HepG2 (cell line): ENCODE measurements around the gene STRN4. TPM values are rescaled to one million over a fixed set of nuclear protein-coding genes. Genes with fewer than 3 reads are reported as not detected.

ENCODE experiments used
- ATAC-seq: fragments of 200-7000 bp; cut with Tn5 transposase; 3 replicates; pipeline ENCODE4 v1.9.1; 2020; ENCODE audit warnings: mild to moderate bottlenecking, moderate library complexity
- BruUV-seq: library from RNA; stranded (reverse); fragments of 400-500 nt; replicated peaks from 2 replicates; lab custom pipeline; 2021; lab: Mats Ljungman, UMichigan
- CTCF ChIA-PET: fragments of 300-600 bp; formaldehyde crosslinking; extraction: SDS; loops from one replicate; lab custom pipeline; 2021; ENCODE audit warnings: low total read pairs, inconsistent platforms, low intra/inter-chr PET ratio; lab: Yijun Ruan, JAX
- POLR2A ChIA-PET: fragments of 350-600 bp; sonication (Branson Sonifier 250); formaldehyde crosslinking; loops from one replicate; lab custom pipeline; 2020; ENCODE audit warnings: antibody characterized with exemption, inconsistent platforms; lab: Yijun Ruan, JAX
- DNase-seq: peaks from one replicate; pipeline ENCODE4 v3.0.0-alpha.2; 2015; ENCODE audit warnings: low spot score
- FAIRE-seq: peaks from 3 replicates; lab custom pipeline; 2011; peaks lifted over from hg19 to GRCh38; lab: Jason Lieb, UNC
- H2AFZ ChIP-seq: one replicate; pipeline ENCODE4 v1.6.1; 2011; ENCODE audit warnings: low read length, inconsistent platforms
- H3K27ac ChIP-seq: fragments of 300-600 bp; 3 replicates; pipeline ENCODE4 v1.8.0; 2011; ENCODE audit warnings: mixed run types, mild to moderate bottlenecking, mixed read lengths, low read length, inconsistent platforms; ENCODE audit not compliant: insufficient read depth; ENCODE audit errors: extremely low read length
- H3K27me3 ChIP-seq, 2 experiments: fragments of 200-600 bp in 1 of 2; 2 replicates in 1 of 2; 3 replicates in 1 of 2; pipeline versions ENCODE4 v1.6.0 to v1.8.0; 2011; ENCODE audit warnings: low read length in 2 of 2, mild to moderate bottlenecking in 2 of 2, moderate library complexity in 2 of 2, inconsistent platforms in 1 of 2; ENCODE audit not compliant: insufficient read depth in 2 of 2, control insufficient read depth in 1 of 2
- H3K36me3 ChIP-seq, 2 experiments: fragments of 200-600 bp in 1 of 2; replicated peaks in 1 of 2; 2 replicates in 1 of 2; 3 replicates in 1 of 2; pipeline versions ENCODE4 v1.5.1 to v1.8.0; 2011; ENCODE audit warnings: low read length in 2 of 2, inconsistent platforms in 1 of 2; ENCODE audit not compliant: insufficient read depth in 2 of 2, control insufficient read depth in 1 of 2
- H3K4me1 ChIP-seq: 2 replicates; pipeline ENCODE4 v1.5.1; 2012; ENCODE audit warnings: low read length, inconsistent platforms; ENCODE audit not compliant: insufficient read depth
- H3K4me2 ChIP-seq: 2 replicates; pipeline ENCODE4 v1.6.0; 2011; ENCODE audit warnings: low read depth, low read length, inconsistent platforms
- H3K4me3 ChIP-seq, 3 experiments: fragments of 200-600 bp in 1 of 3; sonication (generic), shearing (Covaris generic) in 1 of 3; replicated peaks in 1 of 3; 2 replicates each; pipeline ENCODE4 v1.5.1; 2011 to 2016; ENCODE audit warnings: low read length in 3 of 3, inconsistent platforms in 2 of 3, low read depth in 2 of 3, mild to moderate bottlenecking in 2 of 3, control low read depth in 1 of 3, mixed read lengths in 1 of 3; ENCODE audit not compliant: insufficient read depth in 1 of 3
- H3K79me2 ChIP-seq: one replicate; pipeline ENCODE4 v1.6.1; 2011; ENCODE audit warnings: low read length, inconsistent platforms; ENCODE audit not compliant: insufficient read depth
- H3K9ac ChIP-seq: 2 replicates; pipeline ENCODE4 v1.6.0; 2011; ENCODE audit warnings: mild to moderate bottlenecking, low read depth, low read length, inconsistent platforms; ENCODE audit not compliant: insufficient read depth
- H3K9me3 ChIP-seq: 2 replicates; pipeline ENCODE4 v1.5.1; 2012; ENCODE audit warnings: mild to moderate bottlenecking, low read length
- H4K20me1 ChIP-seq: 2 replicates; pipeline ENCODE4 v1.6.0; 2011; ENCODE audit warnings: inconsistent platforms, mild to moderate bottlenecking, low read length, moderate library complexity; ENCODE audit not compliant: insufficient read depth
- DMAP1 ChIP-seq: IDR thresholded peaks from 2 replicates; pipeline ENCODE4 v1.6.1; 2016
- EED ChIP-seq: sonication (generic); formaldehyde crosslinking; IDR thresholded peaks from 2 replicates; pipeline ENCODE4 v1.5.0; 2020; ENCODE audit warnings: mild to moderate bottlenecking, missing genetic modification reagents
- EZH2 ChIP-seq: conservative IDR thresholded peaks from 2 replicates; pipeline ENCODE4 v1.6.1; 2012; ENCODE audit warnings: mild to moderate bottlenecking, low read depth, low read length, moderate library complexity
- HNF1A ChIP-seq, 2 experiments: sonication (generic) in 1 of 2; formaldehyde crosslinking in 1 of 2; IDR thresholded peaks; 2 replicates each; pipeline versions ENCODE4 v1.4.0 to v1.6.1; 2016 to 2020; ENCODE audit warnings: borderline replicate concordance in 1 of 2, low read depth in 1 of 2, mild to moderate bottlenecking in 1 of 2, missing genetic modification reagents in 1 of 2
- MED8 ChIP-seq: sonication (generic); formaldehyde crosslinking; IDR thresholded peaks from 2 replicates; pipeline ENCODE4 v1.8.1; 2023; ENCODE audit warnings: mild to moderate bottlenecking, missing genetic modification reagents; ENCODE audit not compliant: insufficient replicate concordance
- TBX2 ChIP-seq: sonication (generic); formaldehyde crosslinking; IDR thresholded peaks from 2 replicates; pipeline ENCODE4 v1.5.0; 2020; ENCODE audit warnings: missing genetic modification reagents, mild to moderate bottlenecking, borderline replicate concordance
- TOPORS ChIP-seq: sonication (generic); formaldehyde crosslinking; IDR thresholded peaks from 2 replicates; pipeline ENCODE4 v1.8.0; 2023; ENCODE audit warnings: mild to moderate bottlenecking, missing genetic modification reagents
- U2AF1 ChIP-seq: fragments of 200-400 bp; formaldehyde crosslinking; optimal IDR thresholded peaks from 2 replicates; pipeline ENCODE3; 2017; ENCODE audit warnings: mild to moderate bottlenecking, low read depth, low read length
- XBP1 ChIP-seq: sonication (generic); formaldehyde crosslinking; IDR thresholded peaks from 2 replicates; pipeline ENCODE4 v1.5.0; 2020; ENCODE audit warnings: missing genetic modification reagents
- ZNF275 ChIP-seq: sonication (generic); formaldehyde crosslinking; IDR thresholded peaks from 2 replicates; pipeline ENCODE4 v1.8.0; 2022; ENCODE audit warnings: missing genetic modification reagents, mild to moderate bottlenecking, inconsistent platforms, borderline replicate concordance
- ZNF451 ChIP-seq: sonication (generic); formaldehyde crosslinking; IDR thresholded peaks from 2 replicates; pipeline ENCODE4 v1.5.0; 2020; ENCODE audit warnings: mild to moderate bottlenecking, missing genetic modification reagents
- ZNF570 ChIP-seq: sonication (generic); formaldehyde crosslinking; IDR thresholded peaks from 2 replicates; pipeline ENCODE4 v1.4.0; 2020; ENCODE audit warnings: mild to moderate bottlenecking, missing genetic modification reagents, borderline replicate concordance
- ZNF577 ChIP-seq: sonication (generic); formaldehyde crosslinking; IDR thresholded peaks from 2 replicates; pipeline ENCODE4 v1.4.0; 2020; ENCODE audit warnings: mild to moderate bottlenecking, low read depth, missing genetic modification reagents, borderline replicate concordance
- WGBS: methylation state at CpG from one replicate; pipeline ENCODE4 v1.1.6; 2017; ENCODE audit warnings: low lambda C conversion rate; 5-methylcytosine and 5-hydroxymethylcytosine counted together
- in situ Hi-C: cut with HindIII; loops from 2 replicates; pipeline ENCODE4 v1.10.0; 2017; ENCODE audit warnings: low pct_unique_long_range_greater_than_20kb; ENCODE audit not compliant: extremely low pct_ligation_motif_present
- intact Hi-C: fragments of 100-400 bp; cut with micrococcal nuclease; formaldehyde crosslinking; loops from one replicate; pipeline ENCODE4 v1.10.0; 2022; ENCODE audit not compliant: unreplicated experiment
- polyA plus RNA-seq, 8 experiments: library from polyadenylated mRNA; depleted of rRNA in 3 of 8; stranded (reverse) in 7 of 8; unstranded in 1 of 8; fragments of >200 nt; fragmentation: Illumina TruSeq in 4 of 8; extraction: Trizol in 4 of 8; gene quantifications; 2 replicates each; pipeline versions ENCODE4 v1.2.1 to v1.2.3, GENCODE V29; 2011 to 2016; ENCODE audit warnings: low read depth in 4 of 8, missing spikeins in 1 of 8, mixed read lengths in 1 of 8; ENCODE audit not compliant: insufficient read depth in 1 of 8
- total RNA-seq, 5 experiments: library from RNA; depleted of rRNA; stranded (reverse); fragments of >200 nt; fragmentation: Illumina TruSeq; extraction: Trizol; gene quantifications; 2 replicates each; pipeline ENCODE4 v1.2.3, GENCODE V29; 2016; ENCODE audit warnings: low read depth in 1 of 5
- TF ChIP-seq, protein P1 (sequence below): sonication (generic); formaldehyde crosslinking; conservative IDR thresholded peaks from 2 replicates; pipeline ENCODE4 v1.5.0; 2020; ENCODE audit warnings: missing genetic modification reagents
- TF ChIP-seq, protein P2 (sequence below): sonication (generic); formaldehyde crosslinking; IDR thresholded peaks from 2 replicates; pipeline ENCODE4 v1.5.0; 2020; ENCODE audit warnings: missing genetic modification reagents

STRN4 gene
- total and polyA plus RNA-seq, 2 of the 13 experiments (the other 11 are each of a cell fraction or from before 2014, with no cell fraction given), result 43.1 to 57.3 TPM

DNA sequence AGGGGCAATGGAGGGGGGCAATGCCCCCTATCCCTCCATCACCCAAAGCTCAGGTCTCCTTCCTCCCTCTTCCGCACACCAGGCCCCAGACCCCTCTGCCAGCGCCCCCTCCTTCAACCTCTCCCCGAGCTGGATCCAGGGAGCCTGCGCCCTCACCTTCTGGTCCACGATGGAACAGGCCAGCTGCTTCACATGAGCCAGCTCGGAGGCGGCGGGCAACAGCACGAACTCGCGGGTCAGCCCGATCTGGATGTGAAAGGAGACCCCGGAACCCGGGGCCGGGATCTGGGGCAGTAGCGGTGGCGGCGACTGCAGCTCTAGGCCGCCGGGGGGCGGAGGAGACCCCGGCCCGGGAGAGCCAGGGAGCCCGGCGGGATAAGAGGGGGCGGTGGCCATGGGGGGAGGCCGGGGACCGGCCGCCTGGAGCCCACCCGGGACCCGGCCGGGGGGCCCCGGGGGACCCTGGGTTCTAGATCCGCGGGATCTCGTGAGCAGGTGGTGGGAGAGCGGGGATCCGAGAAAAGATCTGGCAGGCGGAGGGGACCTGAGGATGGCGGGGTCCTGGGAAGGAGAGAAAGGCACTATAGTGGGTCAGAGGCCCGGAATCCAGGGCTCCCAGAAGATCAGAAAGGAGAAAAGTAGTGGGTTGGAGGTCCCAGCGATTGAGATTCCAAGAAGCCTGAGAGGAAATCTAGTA is 30.1 kb downstream of the STRN4 start:
- peak overlapping the region; percentile 96 for H3K4me2 ChIP-seq
- H3K79me2 ChIP-seq, result peaks cover 20% of the 10 kb centered on the region
- H3K36me3 ChIP-seq, result peaks cover 0 to 4% of the 10 kb centered on the region in 2 experiments; a peak in 2 of 5 replicates
- peak; percentile 6; the same call in 2 of the 3 replicates for ATAC-seq
- in situ Hi-C loops, result no loop called here
- no peaks in the 10 kb centered on the region for H4K20me1 ChIP-seq
- FAIRE-seq, result no peak
- peak overlapping the region; percentile 38 for H3K27ac ChIP-seq
- ChIA-PET POLR2A (interaction anchor here (0.8 to 1.4 kb wide), 3 partner anchors 9 to 30 kb away, joined by 3 read pairs; partner anchors contain the start of genes FKRP and STRN4), CTCF (no interaction called here)
- H3K4me3 ChIP-seq, result peak overlapping the region; percentile 79 to 83 (median 82)
- H2AFZ ChIP-seq, result no peak overlapping the region
- H3K27me3 ChIP-seq, result no peaks in the 10 kb centered on the region; a peak in 1 of 5 replicates
- no TSS peak for BruUV-seq
- intact Hi-C loops, result no loop called here
- WGBS, result 2% methylated on average over 18 of the region's 42 CpGs
- no peak for DNase-seq
- H3K9ac ChIP-seq, result peak overlapping the region; percentile 75
- no peaks in the 10 kb centered on the region for H3K9me3 ChIP-seq
- peaks cover 15% of the 10 kb centered on the region for H3K4me1 ChIP-seq
- TF ChIP-seq EZH2, result no peak
- TF ChIP-seq, protein P1, sequence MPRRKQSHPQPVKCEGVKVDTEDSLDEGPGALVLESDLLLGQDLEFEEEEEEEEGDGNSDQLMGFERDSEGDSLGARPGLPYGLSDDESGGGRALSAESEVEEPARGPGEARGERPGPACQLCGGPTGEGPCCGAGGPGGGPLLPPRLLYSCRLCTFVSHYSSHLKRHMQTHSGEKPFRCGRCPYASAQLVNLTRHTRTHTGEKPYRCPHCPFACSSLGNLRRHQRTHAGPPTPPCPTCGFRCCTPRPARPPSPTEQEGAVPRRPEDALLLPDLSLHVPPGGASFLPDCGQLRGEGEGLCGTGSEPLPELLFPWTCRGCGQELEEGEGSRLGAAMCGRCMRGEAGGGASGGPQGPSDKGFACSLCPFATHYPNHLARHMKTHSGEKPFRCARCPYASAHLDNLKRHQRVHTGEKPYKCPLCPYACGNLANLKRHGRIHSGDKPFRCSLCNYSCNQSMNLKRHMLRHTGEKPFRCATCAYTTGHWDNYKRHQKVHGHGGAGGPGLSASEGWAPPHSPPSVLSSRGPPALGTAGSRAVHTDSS (CRISPR knock-in tag), result no peak
- TF ChIP-seq, protein P2, sequence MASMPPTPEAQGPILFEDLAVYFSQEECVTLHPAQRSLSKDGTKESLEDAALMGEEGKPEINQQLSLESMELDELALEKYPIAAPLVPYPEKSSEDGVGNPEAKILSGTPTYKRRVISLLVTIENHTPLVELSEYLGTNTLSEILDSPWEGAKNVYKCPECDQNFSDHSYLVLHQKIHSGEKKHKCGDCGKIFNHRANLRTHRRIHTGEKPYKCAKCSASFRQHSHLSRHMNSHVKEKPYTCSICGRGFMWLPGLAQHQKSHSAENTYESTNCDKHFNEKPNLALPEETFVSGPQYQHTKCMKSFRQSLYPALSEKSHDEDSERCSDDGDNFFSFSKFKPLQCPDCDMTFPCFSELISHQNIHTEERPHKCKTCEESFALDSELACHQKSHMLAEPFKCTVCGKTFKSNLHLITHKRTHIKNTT (CRISPR knock-in tag), result no peak
- no peak for TF ChIP-seq U2AF1
- TF ChIP-seq MED8, result no peak
- TF ChIP-seq ZNF570, result no peak
- no peak for TF ChIP-seq HNF1A (IDR thresholded peaks at IDR 0.05; ENCODE audit: low read depth)
- no peak for TF ChIP-seq HNF1A (CRISPR knock-in tag; IDR thresholded peaks at IDR 0.05; ENCODE audit: borderline replicate concordance)
- TF ChIP-seq ZNF577, result no peak
- no peak for TF ChIP-seq DMAP1 (CRISPR knock-in tag)
- TF ChIP-seq EED (CRISPR knock-in tag), result no peak
- no peak for TF ChIP-seq ZNF275 (CRISPR knock-in tag)
- no peak for TF ChIP-seq TOPORS (CRISPR knock-in tag)
- no peak for TF ChIP-seq TBX2 (CRISPR knock-in tag)
- TF ChIP-seq ZNF451 (CRISPR knock-in tag), result no peak
- TF ChIP-seq XBP1, result no peak
